Muscle of arm (tissue), 12 donors: Measurements from ENCODE around the gene EYS. TPM values are rescaled to one million over a fixed set of nuclear protein-coding genes. Genes with fewer than 3 reads are reported as not detected.
"Not testable (repeated sequence)": the region's sequence is repeated elsewhere in the genome, so short reads cannot be mapped to it uniquely, and the experiment has no call there.

Experiments
- DNase-seq: peaks from one replicate; pipeline ENCODE4 v3.0.0-alpha.2; 2013
- polyA plus RNA-seq, 12 donors: library from polyadenylated mRNA; unstranded; fragments of 120-200 nt; gene quantifications; one replicate each; pipeline ENCODE4 v1.2.1, GENCODE V29; 2013; ENCODE audit not compliant: insufficient read length in 12 of 12

Gene EYS
- polyA plus RNA-seq, 12 donors, result 0.27 to 0.80 (median 0.46) TPM; not detected in 2

DNA sequence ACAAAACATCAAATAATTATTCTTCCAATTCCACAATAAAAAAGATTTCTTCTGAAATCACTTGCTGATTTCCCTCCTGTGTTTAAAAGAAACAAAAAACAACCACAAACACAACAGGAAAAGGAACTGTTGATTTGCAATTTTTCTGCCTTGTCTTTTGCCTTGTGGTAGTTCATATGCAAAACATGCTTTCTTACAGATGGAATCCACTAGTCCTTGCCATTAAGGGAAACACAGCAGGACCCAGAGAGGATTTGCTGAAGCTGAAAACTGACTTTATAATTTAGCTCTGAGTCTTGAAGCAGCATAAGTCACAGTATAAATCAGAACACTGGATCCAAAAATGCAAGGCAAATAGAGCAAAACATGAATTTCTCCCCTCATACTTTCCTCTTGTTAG lies 1742.7 kb downstream of the EYS start:
- DNase-seq, result no peak

DNA sequence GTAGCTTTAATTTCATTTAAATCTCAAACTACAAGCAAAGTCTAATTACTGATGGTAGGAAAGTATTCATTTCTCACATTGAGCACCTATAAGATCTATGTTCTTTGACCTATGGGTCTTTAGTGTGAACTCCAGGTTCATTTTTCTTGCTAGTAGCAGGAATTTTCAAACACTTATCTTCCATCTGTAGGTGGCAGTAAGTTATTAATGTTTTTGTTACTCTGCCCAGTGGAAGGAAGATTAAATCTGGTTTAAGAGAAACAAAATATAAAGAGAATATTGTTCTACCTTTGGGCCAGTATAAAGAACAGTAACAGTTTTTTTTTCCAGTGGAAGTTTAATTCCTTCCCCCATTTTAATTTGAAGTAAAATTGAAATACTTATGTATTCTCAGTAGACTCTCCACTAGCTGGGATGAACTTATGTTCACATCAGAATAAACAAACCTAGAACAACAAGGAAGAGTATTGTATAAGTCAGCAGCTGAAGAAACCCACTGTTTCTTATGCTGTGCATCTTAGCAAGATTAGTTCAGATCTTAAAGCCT lies 1743.2 kb downstream of the EYS start:
- no peak for DNase-seq

DNA sequence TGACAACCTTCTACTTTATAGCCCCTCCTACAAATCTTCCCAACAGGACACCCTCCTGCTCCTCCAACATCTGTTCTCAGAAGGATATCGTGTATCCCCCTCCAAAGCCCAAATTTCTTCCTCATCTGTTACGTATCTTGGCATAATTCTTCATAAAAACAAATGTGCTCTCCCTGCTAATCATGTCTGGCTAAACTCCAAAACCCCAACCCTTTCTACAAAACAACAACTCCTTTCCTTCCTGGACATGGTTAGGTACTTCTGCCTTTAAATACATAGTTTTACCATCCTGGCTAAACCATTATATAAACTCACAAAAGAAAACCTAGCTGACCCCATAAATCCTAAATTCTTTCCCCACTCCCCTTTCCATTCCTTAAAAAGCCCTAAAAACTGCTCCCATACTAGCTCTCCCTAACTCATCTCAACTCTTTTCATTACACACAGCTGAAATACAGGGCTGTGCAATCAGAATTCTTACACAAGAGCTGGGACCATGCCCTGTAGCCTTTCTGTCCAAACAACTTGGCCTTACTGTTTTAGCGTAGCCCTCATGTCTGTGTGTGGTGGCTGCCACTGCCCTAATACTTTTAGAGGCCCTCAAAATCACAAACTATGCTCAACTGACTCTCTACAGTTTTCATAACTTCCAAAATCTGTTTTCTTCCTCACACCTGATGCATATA lies 1753.5 kb downstream of the EYS start:
- not testable (repeated sequence) for DNase-seq

DNA sequence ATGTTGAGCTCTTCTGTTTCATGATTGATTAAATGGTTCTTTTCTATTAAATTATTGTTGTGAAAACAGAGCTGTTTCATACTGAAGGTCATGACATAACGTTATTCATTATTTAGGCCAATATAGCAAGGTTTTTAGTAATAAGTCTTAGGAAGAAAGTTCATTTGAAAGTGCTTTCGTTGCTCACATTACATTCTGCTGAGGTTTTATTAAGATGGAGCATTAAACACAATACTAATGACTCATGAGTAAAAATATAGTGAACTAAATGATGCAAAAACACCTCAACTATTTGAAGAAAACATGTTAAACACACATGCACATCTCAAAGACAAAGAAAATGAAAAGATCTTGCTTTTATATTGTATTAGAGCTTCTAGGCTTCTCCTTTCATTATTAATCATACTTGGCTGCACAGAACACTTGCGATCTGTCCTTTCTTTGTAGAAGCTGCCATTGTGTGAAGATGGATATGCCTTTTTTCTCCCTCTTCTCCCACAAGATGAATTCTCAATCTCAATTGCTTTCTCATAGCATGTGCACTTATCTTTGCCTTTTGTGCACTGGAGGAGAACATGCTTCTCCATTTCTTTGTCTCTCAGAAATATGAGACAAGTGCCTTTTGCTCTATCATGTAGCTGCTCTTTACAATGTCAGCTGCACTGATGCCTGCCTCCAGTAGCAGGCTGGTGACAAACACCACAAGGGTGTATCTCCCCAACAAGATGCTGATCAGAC lies 1759.1 kb downstream of the EYS start:
- no peak for DNase-seq

DNA sequence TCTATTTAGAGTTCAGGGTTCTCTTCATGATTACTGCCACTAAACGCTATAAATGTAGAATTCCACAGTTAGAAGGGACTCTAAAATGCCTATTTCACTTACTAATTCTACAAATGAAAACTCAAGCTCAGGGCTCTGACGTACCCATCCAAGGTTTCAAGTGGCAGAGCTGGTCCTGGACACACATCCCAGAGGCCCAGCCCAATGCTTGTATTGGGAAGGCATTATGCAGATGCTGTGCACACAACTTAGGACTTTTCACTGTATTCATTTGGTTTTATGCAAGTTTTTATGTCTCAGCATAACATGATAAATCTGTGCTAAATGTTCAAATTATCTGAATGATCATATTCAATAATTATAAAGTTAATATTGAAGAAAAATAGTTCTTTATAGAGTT lies 1761.0 kb downstream of the EYS start:
- DNase-seq, result no peak

DNA sequence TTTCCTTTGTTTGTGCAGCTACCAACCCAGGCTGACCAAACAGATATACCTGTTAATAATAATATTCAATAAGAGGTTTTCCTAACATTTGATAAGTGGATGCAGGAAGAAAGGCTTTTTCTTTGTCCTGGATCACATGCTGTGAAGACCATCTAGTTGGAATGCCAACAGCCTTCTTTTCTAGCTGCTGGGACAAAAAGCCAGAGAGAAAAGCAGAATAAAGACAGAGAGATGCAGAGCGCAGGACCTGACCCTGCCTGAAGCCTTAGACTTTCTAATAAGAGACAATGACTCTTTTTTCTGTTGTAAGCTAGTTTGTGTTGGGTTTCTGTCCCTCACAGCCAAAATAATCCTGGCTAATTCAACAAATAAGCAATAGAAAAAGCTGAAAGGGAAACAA lies 1763.2 kb downstream of the EYS start:
- no peak for DNase-seq

DNA sequence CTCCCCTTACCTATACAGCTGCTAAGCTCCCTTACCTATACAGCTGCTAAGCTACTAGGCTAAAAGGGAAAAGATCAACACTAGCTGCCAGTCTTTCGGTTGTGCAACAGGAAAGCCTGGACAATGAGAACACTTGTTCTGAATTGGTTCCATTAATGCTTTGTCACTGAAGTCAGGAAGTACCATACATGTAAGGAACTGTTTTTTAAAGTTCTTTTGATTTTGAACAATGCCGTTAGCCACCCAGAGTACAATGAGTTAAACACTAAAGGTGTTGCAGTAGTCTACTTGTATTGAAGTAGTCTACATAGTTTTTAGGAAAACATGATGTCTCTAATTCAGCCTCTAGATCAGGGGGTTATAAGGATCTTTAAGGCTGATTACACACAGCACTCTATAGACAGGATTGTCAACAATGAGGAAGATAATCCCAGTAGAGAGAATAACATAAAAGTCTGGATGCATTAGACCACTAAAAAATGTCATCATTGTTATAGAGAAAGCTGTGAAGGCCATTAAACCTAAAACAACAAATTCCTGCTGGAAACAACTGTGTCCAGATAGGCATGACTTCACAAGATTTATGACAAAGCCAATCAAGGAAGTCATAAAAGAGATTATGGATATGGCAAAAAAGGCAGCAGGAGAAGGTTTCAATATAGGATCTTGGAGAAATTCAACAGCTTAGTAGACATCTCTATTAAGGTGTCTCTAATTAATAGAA lies 1765.1 kb downstream of the EYS start:
- DNase-seq, result no peak

DNA sequence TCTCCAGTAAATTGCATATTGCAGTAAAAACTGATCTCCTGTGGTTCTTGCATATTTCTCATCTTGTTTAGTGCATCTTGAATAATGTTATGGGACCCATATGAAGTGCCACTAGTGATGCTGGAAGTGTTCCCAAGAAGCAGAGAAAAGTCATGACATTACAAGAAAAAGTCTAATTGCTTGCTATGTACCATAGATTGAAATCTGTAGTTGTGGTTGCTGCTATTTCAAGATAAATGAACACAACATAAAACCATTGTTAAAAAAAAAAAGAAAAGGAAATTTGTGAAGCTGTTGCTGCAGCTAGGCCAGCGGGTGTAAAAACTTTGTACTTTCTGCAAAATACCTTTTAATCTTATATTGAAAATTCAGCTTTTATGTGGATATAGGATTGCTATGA lies 1767.0 kb downstream of the EYS start:
- no peak for DNase-seq

DNA sequence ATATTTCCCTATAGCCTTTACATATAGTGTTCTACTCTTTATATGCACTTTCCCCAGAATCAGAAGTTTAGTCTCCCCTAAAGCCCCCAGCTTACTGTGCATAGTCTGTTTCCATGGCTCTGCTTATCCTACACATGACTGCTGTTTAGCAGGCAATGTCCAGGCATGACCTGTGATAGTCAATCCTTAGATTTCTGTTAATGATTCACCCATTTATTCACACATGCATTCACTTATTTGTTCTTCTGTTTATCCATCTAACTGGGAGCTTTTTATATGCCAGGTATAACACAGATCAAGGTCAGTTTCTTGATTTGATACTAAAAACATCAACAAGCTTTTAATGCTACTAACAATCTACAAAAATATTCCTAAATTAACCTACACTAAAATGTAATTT lies 1770.6 kb downstream of the EYS start:
- no peak for DNase-seq

DNA sequence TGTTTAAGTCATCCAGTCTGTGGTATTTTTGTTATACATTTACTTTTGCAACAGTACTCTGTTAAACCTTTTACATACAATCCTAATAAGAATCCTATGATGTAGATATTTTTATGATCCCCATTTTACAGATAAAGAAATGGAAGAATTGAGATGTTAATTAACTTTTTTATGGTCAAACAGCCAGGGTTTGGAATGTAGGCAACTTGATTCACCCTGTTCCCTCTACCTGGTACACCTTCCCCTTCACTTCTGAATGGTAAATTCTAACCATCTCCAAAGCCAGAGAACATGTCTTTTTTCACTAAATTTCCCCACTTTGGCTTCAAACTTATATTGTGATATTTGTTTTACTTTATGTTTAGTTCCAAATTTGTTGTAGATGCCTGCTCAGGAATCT lies 1771.3 kb downstream of the EYS start:
- DNase-seq, result no peak

DNA sequence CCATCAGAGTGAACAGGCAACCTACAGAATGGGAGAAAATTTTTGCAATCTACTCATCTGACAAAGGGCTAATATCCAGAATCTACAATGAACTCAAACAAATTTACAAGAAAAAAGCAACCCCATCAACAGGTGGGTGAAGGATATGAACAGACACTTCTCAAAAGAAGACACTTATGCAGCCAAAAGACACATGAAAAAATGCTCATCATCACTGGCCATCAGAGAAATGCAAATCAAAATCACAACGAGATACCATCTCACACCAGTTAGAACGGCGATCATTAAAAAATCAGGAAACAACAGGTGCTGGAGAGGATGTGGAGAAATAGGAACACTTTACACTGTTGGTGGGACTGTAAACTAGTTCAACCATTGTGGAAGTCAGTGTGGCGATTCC lies 1773.1 kb downstream of the EYS start:
- not testable (repeated sequence) for DNase-seq

DNA sequence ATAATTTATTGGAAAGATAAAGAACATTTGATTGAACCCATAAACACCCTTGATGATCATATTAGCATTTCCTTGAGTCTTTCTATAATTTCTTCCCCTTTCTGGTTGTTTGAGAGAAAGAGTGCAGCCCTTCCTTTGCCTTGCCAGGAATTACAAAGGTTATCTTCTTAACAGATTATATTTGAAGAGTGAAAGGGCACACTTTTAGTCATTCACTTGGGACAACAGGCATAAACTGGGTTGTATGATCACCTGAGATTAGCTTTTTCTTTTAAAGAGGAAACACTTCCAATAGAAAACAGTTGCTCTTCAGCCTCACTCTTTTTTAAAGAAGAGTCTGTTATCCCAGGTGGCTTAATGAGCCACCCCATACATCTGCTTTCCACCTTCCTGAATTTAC lies 1776.2 kb downstream of the EYS start:
- no peak for DNase-seq

DNA sequence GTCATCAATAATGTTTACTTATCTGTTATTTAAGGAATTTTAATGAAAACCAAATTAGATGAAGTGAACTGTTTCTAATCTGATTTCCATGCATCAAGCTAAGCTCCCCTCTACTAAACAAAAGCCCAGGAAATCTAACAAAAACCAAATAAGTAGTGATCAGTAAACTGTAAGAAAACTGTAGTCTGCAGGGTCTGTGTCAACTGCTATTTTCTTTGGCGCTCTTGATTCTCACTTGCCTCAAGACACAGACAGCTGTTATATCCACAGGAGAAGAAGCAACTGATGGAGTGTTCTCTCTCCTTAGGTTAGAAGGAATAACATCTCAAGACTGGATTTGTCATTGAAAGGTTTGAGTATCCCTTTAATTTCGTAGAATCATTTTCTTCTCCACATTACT lies 1777.9 kb downstream of the EYS start:
- DNase-seq, result no peak

DNA sequence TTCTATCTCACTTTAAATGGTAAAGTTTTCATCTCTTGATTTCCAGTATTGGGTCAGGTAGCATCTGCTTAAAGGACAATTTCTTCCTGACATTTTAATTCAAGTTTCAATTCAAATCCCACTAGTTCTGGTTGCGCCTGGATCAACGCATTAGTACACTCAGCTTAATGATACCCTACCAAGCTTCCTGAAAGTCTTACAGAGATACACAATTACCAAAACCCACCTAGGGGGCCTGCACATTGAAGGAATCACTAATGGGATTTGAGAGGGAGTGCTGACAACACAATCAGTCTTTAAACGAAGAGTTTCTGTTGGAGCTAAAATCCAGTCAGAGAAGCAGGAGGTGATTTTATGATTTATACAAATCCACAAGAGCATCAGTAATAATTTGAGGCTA lies 1778.4 kb downstream of the EYS start:
- DNase-seq, result no peak

DNA sequence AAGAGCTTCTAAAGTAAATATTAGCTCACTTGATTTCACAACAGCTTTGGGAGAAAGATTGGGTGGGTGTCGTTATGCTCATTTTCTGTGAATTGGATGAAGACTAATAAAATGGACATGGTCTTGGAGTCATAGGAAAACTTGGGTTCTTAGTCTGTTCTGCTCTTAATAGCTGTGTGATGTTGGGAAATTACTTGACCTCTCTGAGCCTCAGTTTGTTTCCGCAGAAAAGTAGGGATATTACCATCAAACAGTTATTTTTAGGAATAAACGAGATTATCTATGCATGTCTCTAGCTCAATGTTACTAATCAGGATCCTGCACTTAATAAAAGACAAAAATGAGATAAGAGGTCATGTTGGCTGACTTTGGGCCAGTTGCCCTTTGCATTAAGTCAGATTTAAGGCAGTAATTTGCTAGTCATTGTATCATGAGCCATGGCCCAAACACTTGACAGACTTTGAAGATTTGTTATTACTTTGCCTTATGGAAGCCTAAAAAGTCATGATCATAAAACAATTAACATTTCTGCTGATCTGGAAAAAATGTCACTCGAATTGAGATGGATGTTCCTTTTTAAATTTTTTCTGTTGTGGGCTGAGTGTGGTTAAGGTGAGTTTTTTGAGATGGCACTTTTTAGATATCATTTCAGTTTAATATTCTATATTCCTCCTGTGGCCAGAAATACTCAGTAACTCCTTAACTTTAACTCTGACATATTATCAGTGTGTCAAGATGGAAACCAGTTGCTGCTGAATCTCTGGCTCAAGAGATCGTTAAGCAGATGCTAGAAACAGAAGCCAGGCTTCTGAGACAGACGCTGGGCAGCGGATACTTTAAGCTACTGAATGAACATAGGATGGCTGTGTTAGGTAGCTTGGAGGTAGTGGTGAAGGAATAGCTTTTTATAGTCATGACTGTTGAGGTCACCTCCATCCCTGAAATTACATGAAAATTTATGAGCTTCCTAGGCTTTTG lies 1779.8 kb downstream of the EYS start:
- no peak for DNase-seq

DNA sequence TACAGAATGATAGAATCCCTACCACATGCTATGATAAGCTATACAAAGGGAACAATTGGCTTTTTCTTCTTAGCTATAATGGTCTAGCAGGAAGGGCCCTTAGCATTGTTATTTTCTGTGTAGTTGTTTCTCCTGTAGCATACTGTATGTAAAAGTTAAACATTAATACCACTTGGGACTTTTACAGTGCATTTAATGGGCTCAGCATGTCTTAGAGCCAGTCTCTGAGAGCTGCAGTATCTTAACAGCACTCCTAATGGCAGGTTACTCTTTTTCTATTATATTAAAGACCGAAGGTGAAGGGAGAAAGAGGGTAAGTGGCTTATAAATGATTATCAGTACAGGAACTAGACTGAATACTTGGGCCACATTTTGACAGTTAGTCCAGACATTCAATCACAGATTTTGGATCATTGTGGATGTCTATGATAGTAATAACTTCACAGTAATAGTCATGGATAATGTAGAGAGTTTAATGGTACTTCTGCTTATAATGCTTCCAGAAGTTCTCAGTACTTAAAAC lies 1780.7 kb downstream of the EYS start:
- DNase-seq, result no peak

DNA sequence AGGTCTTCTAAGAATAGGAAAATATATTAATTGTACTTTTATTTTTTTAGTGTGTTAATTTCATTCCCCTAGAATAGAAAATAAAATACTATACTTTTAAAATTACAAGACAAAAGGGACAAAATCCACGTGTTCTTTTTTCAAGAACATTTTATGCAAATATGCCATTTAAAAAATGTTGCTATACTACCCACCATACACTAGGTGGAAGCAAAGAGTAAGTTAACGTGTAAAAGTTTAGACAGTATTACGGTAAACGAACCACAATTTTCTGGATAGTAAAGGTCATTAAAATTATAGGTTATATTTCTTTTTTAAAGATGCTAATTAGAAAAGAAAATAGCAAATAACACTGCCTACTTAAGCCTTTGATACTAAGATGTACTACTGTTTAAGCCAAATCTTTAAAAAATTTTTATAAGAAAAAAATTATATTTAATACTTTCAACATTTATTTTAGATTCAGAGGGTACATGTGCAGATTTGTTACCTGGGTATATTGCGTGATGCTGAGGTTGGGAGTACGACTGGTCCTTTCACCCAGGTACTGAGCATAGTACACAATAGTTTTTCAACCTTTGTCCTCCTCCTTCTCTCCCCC lies 1783.8 kb downstream of the EYS start:
- DNase-seq, result peak; percentile 25

DNA sequence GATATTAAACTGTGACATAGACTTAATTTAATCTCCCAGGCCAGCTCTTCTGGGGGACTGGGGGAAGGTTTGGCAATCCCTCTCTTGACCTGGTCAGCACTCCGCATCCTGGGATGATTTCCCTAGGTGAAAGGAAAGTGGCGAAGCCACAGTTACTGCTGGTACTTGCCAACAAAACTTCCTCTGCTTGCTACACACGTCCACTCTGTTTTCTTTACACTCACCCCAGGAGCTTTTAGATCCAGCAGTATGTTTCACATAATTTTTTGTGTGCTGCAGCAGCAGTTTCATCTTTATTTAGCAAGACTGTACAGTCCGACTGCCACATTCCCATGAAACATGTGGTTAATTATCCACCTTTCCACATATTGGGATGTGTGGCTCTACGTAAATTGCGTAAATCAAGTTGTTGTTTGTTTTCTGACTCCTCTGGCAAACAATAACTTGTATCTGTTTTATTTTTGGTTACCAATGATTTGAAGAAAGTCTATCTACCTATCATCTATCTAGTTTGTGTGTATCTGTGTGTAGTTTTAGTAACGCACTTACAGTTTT lies 1787.4 kb downstream of the EYS start:
- no peak for DNase-seq

DNA sequence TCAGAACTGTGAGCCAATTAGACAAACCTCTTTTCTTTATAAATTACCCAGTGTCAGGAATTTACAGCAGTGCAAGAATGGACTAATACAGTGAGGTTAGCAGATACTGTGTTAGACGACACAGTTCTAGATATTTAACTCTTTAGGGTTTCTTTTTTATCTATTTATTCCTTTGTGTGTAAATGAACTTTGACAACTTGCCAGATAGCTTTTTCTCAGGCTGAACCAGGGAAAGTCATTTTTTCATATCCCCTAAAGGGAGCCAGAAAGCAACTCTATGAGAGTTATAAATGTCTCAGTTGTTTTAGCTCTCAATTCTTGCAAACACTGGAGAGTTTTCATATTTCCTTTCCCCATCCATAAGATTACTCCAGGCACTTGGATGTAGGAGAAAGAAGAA lies 1794.1 kb downstream of the EYS start:
- no peak for DNase-seq

DNA sequence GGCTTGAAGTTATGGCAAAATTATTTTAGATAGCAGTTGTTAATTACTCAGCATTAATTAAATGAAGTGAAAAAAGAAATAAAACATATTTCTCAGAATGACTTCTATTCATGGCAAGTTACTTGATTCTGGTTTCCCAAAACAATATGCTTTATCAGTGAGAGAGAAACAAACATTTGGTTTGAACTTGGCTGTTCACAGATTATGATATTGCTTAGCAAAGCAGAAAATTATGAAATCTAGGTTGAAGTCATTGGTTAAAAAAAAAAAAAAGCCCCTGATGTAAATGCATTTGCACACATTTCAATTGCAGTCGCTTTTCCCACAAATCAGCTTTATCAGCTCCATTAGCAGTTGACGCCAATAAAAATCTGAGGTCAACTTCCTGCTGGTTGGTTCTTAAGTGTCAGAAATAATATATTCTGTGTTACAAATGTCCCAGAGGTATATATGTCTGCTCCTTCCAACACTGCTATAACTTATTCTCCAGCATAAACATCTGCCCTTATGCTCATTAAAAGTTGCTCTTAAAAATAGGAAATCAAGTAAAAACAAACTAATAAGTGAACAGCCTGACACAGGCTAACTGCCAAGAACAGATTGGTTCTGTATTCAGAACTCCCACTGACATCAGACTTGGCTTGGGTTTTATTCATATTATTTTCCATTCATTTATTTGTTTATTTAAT lies 1796.0 kb downstream of the EYS start:
- DNase-seq, result peak; percentile 80
